Measurements from ENCODE around the gene CTSF.
"Not testable (repeated sequence)": the region's sequence is repeated elsewhere in the genome, so short reads cannot be mapped to it uniquely, and the experiment has no call there.

The CTSF gene
- 0.56 to 26.7 (median 16.8) reads per million in 3 experiments for total RNA-seq

- peak; percentile 56 for DNase-seq
Observed at GRCh38 chr11:66568124-66568916, at the start of gene CTSF. Gene CTSF (minus strand): TSS chr11:66568606. CDS start chr11:66568486, 120 bp downstream.

GRCh38 chr11:66617155-66617834 lies 48.9 kb upstream of the CTSF start:
- no peak for DNase-seq

GRCh38 chr11:66616379-66617154 lies 48.2 kb upstream of the CTSF start, which contains the start of gene RBM14:
Gene RBM14 (plus strand): TSS chr11:66616630. CDS start chr11:66616721, 91 bp downstream.
- DNase-seq: peak; percentile 99

DNA sequence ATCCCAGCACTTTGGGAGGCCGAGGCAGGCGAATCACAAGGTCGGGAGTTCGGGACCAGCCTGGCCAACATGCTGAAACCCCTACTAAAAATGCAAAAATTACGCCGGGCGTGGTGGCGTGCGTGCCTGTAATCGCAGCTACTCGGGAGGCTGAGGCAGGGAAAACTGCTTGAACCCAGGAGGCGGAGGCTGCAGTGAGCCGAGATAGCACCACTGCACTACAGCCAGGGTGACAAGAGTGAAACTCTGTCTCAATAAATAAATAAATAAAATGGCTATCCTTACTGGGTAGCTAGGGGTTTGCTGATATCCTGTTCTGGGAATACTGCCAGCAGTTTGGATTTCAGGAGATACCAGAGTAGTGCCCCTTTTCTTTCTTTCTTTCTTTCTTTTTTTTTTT lies 45.7 kb upstream of the CTSF start:
- DNase-seq: no peak

GRCh38 chr11:66612458-66612857 lies 44.1 kb upstream of the CTSF start:
- DNase-seq: no peak

DNA sequence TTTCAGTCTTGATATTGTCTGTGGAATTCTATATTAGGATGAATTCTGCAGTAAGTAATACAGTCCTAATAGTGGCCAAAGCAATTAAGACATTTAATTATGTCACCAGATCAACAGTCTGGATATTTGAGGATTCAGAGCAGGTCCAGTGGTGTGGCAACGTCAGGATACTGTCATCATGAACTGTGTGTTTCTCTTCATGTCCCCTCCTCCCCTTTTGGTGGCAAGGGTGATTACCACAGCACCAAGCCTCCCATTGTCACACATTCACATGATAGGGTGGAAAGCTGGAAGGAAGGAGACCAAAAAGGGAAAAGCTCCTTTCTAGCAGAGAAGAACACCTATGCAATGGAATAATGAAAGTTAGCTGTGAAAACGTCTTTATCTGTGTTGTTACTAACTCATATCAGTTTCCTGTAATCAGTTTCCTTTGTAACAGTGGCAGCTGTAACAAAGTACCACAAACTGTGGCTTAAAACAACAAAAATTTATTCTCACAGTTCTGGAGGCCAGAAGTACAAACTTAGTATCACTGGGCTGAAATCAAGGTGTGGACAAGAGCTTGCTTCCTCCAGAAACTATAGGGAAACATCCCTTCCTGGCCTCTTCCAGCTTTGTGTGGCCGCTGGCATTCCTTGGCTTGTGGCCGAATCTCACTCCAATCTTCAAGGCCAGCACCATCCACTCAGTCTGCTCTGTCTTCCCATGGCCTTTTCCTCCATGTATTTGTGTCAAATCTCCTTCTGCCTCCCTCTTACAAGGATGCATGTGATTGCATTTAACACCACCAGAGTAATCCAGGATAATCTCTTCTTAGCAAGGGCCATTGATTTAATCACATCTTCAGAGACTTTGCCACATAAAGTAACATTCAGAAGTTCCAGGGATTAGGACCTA lies 41.6 kb upstream of the CTSF start:
- no peak for DNase-seq

DNA sequence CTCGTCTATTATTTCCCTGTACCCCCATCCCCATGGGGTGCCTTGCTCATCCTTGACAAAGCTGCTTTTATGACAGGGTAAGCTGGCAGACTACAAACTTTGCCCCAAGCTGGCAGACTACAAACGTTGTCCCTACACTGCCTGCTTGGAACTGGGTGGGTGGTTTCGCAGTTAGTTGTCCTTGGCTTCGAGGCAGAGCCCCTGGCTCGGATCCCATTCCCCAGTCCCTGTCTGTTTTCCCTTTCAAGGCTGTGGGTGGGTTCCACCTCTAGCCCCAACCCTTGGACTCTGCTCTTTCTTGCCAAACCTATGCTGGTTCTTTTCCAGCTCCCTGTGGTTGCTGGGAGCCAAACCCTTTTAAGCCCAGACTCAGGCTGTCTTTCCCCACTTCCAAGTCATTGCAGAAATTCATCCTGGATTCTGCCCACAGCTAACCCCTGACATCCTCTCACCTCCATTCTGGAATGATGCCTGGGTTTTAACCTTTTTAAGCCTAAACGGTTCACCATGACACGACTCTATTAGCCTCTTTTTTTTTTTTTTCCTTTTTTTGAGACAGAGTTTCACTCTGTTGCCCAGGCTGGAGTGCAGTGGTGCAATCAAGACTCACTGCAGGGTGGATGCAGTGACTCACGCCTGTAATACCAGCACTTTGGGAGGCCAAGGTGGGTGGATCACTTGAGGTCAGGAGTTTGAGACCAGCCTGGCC lies 38.9 kb upstream of the CTSF start:
- DNase-seq: no peak

DNA sequence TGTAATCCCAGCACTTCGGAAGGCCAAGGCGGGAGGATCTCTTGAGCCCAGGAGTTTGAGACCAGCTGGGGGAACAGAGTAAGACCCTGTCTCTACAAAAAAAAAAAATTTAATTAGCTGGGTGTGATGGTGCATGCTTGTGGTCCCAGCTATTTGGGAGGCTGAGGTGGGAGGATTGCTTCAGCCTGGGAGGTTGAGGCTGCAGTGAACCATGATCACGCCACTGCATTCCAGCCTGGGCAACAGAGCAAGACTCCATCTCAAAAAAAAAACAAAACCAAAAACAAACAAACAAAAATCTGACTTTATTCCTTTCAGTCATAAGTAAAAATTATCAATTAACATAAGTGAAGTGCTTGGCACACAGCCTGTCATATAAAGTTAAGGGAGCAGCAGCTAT lies 38.2 kb upstream of the CTSF start:
- not testable (repeated sequence) for DNase-seq

DNA sequence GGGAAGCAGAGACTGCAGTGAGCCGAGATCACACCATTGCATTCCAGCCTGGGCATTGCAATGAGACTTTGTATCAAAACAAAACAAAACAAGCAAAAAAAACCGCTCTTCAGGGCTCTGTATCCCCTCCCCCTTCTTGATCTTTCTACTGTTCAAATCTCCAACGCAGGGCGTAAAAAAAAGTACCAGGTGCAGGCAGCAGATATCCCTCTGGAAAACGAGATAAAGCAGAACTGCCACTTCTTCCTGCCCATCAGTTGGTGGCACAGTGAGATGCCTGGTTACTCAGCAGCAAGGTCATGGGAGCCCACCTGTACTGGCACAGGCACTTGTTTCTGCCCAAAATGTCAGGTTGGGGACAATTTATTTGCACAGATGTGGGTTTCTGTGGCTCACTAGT lies 35.7 kb upstream of the CTSF start:
- DNase-seq: no peak

DNA sequence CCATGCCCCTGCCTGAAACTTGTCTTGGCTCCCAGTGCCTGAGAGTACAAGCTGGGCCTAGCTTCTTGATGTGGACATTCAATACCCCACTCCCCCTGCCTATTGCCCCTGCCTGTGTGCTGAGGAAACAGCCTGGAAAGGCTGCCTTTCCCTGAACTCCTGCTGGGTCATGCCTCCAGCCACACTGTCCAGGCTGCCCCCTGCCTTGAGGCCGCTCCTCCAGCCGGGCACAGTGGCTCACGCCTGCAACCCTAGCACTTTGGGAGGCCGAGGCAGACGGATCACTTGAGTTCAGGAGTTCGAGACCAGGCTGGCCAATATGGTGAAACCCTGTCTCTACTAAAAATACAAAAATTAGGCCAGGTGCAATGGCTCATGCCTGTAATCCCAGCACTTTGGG lies 34.7 kb upstream of the CTSF start:
- no peak for DNase-seq

- DNase-seq: no peak
Observed at GRCh38 chr11:66600631-66601233, 32.3 kb upstream of the CTSF start.

GRCh38 chr11:66600219-66600618 lies 31.8 kb upstream of the CTSF start:
- no peak for DNase-seq

DNA sequence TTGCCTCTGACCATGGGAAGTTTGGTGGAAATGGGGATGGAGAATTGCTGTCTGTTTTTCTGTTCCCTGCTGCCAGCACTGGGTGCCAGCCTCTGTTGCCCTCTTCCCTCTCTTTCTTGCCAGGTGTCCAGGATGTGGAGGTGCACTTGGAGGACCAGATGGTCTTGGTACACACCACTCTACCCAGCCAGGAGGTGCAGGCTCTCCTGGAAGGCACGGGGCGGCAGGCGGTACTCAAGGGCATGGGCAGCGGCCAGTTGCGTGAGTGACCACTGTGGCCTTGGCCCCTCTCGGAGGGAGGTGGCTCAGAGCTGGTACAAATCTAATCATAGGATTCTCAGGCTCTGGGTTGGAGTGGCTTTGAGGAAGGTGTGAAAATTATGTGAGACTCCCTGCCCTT lies 30.6 kb upstream of the CTSF start:
- no peak for DNase-seq

DNA sequence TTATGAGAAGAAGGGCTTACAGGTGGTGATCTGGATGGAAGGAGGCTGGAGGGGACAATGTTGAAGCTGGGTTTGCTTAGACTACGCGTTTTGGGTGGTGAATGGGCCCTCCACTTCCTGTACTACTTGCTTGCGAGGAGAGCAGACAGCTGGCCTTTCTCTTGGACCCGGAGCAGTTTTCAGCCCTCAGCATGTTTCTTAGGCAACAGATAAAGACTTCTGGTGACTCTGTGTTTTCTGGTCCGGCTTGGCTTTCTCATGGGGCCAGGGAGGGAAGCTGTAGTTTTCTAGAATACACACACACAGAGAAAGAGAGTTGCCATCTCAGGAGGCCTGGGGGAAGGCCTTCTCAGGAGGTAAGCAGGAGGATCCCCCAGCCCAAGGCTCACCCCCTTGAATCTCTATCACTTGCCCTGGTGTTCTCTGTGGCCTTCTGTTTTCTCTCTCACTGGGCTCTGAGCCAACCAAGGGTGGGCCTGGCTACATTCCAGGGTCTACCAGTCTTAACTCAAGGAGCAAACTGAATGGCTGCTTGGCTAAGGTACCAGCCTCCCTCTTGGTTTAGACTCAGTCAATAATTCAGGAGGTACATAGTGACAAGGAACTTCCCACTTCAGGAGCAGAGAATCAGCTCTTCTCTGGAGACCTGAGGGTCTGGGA lies 27.0 kb upstream of the CTSF start:
- DNase-seq: no peak

GRCh38 chr11:66593650-66594049 lies 25.2 kb upstream of the CTSF start:
- no peak for DNase-seq

DNA sequence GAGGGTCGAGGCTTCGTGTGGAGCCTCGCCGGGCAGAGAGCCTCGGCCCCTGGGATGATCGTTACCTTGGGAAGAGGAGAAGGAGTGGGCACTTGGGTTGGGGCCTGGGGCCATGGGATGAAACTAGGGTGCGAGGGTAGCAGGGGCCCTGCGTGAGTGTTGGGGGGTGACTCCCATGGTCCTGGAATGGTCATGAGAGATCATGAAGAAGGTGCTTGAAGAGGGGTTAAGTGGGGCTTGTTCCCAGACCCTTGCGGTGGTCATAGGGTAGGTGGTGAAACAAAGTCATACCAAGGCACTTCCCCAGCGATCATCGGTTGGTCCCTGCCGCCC lies 24.9 kb upstream of the CTSF start:
- no peak for DNase-seq

GRCh38 chr11:66592457-66593302 lies 24.3 kb upstream of the CTSF start, which contains the start of the genes CCDC87 and CCS:
Gene CCDC87 (minus strand): TSS chr11:66593063. CDS start chr11:66593015, 48 bp downstream.
Gene CCS (plus strand): TSS chr11:66593185. CDS start chr11:66593262, 77 bp downstream.
- peak; percentile 95 for DNase-seq

GRCh38 chr11:66591175-66591574 lies 22.8 kb upstream of the CTSF start:
- no peak for DNase-seq

GRCh38 chr11:66589996-66590675 lies 21.7 kb upstream of the CTSF start:
- DNase-seq: no peak

Measured in central memory CD4-positive, alpha-beta T cell (primary cell).